Measurements from ENCODE around the gene HINFP. TPM values are rescaled to one million over a fixed set of nuclear protein-coding genes. Genes with fewer than 3 reads are reported as not detected.
A peak's percentile ranks its signal among the peaks of the same experiment; 100 is the strongest.

HINFP gene
- total and polyA plus RNA-seq, 2 experiments from 2014 or later = 12.6 to 29.2 TPM

- TF ChIP-seq ZNF462 (CRISPR knock-in tag; IDR thresholded peaks at IDR 0.05) (no peak), POLR2AphosphoS5 (IDR thresholded peaks at IDR 0.05; ENCODE audit: low read depth) (no peak), CTCF (conservative IDR thresholded peaks at IDR 0.05; ENCODE audit: low read depth in 2 of 2) (peak; percentile 46 to 69), CREB1 (CRISPR knock-in tag; IDR thresholded peaks at IDR 0.05; ENCODE audit: low read depth) (no peak)
Observed at GRCh38 chr11:119144825-119145486, 23.6 kb downstream of the HINFP start (continued).

- Histone ChIP-seq H3K27me3 (ENCODE audit: insufficient read depth) (peaks cover 51% of the 10 kb centered on the region), H3K27ac (ENCODE audit: low read depth) (no peak overlapping the region), H3K79me2 (replicated peaks; ENCODE audit: insufficient read depth) (no peaks in the 10 kb centered on the region), H3K4me3 (no peak overlapping the region), H2AFZ (peak overlapping the region; percentile 96; the same call in 1 of the 2 replicates), H3K4me2 (no peak overlapping the region), H3K4me1 (ENCODE audit: insufficient read depth) (peaks cover 15% of the 10 kb centered on the region), H3K36me3 (ENCODE audit: insufficient read depth) (no peaks in the 10 kb centered on the region), H3F3A (replicated peaks; ENCODE audit: low read depth) (0 out of 2 replicates have a peak, but pooled peaks cover 14% of the 10 kb centered on the region), H4K20me1 (replicated peaks; ENCODE audit: insufficient read depth) (no peaks in the 10 kb centered on the region), H3K9me2 (ENCODE audit: insufficient read depth) (no peaks in the 10 kb centered on the region)
- no peaks in the 10 kb centered on the region for H3K36me3 Mint-ChIP-seq (ENCODE audit: low read depth)
- no peak overlapping the region; the same call in 2 of the 3 replicates for H3K4me3 Mint-ChIP-seq
- ATAC-seq = no peak
- H3K4me1 Mint-ChIP-seq = peaks cover 24% of the 10 kb centered on the region
- DNase-seq (ENCODE audit: low spot score) = no peak
- peaks cover 38% of the 10 kb centered on the region for H3K27me3 Mint-ChIP-seq (ENCODE audit: insufficient read depth, low read depth, poor library complexity)
- no peaks in the 10 kb centered on the region for H3K9me3 Mint-ChIP-seq
- H3K27ac Mint-ChIP-seq = no peak overlapping the region
- no peak for TF ChIP-seq CREB1 (CRISPR knock-in tag; IDR thresholded peaks at IDR 0.05; ENCODE audit: low read depth)
- TF ChIP-seq STAT1 (IDR thresholded peaks at IDR 0.05; ENCODE audit: unreplicated experiment) = no peak
- TF ChIP-seq EZH2 (IDR thresholded peaks at IDR 0.05; ENCODE audit: low read depth, unreplicated experiment) = no peak
- no peak for TF ChIP-seq ZNF462 (CRISPR knock-in tag; IDR thresholded peaks at IDR 0.05)
Observed at GRCh38 chr11:119145551-119145950, 24.2 kb downstream of the HINFP start.
